Measurements from ENCODE around the gene JAK3.

Gene JAK3

DNA sequence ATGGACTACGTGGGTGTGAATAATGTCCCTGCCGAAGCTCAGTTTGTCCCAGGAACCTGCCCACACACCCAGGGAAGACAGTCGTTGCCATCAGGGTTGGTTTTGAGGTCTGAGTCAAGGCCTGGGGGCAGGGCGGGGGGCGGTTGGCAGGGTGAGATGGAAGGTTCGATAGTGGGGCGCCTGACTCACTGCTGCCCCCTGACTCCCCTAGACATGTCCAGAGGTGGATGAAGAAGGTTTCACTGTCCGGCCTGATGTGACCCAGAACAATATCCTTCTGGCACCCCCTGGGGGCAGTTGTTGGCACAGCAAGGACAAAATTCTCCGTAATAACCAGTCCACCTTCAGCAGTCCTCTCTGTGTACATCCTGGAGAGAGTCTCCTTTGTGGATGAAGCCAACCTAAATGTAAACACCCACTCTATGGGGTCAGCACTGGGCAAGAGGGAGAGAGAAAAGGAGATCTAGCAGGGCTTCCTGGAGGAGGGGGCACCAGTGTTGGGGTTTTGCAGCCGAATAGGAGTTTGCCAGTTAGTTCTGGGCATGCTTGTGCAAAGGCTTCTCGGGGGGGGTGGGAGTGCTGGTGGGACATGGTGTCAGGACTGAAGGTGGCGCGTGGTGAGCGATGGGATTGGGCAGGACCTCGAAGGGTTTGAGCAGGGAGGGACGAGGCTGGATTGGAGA, 72.4 kb downstream of the JAK3 start:
- DNase-seq = no peak
